Subcutaneous adipose tissue (tissue), 4 donors: ENCODE measurements around the gene NCR2. TPM values are rescaled to one million over a fixed set of nuclear protein-coding genes. Genes with fewer than 3 reads are reported as not detected.

ENCODE experiments used
- total RNA-seq, 4 donors: library from RNA; depleted of rRNA; stranded (reverse); fragments of >200 nt; gene quantifications; one replicate each; pipeline ENCODE4 v1.1.0, GENCODE V29; 2016
- TF ChIP-seq, protein P1 (sequence below): fragments of 450-650 bp; IDR thresholded peaks from one replicate; pipeline ENCODE4 v1.5.1; 2016; ENCODE audit warnings: low read depth, mild to moderate bottlenecking, control low read depth, antibody characterized with exemption, moderate library complexity

NCR2 gene
- total RNA-seq, 4 donors from 2014 or later = not detected

DNA sequence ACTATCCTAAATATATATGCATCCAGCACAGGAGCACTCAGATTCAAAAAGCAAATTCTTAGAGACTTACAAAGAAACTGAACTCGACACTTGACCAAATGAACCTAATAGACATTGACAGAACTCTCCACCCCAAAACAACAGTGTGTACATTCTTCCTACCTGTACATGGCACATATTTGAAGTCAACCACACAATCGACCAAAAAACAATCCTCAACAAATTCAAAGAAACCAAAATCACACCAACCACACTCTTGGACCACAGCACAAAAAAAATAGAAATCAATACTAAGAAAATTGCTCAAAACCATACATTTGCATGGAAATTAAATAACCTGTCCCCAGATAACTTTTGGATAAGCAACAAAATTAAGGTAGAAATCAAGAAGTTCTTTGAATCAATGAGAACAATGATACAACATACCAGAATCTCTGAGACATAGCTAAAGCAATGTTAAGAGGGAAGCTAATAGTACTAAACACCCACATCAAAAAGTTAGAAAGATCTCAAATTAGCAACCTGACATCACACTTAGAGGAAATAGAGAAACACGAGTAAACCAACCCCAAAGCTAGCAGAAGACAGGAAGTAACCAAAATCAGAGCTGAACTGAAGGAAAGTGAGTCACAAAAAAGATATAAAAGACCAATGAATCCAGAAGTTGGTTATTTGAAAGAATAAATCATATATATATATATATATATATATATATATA, 36.5 kb upstream of the NCR2 start:
- TF ChIP-seq, protein P1, sequence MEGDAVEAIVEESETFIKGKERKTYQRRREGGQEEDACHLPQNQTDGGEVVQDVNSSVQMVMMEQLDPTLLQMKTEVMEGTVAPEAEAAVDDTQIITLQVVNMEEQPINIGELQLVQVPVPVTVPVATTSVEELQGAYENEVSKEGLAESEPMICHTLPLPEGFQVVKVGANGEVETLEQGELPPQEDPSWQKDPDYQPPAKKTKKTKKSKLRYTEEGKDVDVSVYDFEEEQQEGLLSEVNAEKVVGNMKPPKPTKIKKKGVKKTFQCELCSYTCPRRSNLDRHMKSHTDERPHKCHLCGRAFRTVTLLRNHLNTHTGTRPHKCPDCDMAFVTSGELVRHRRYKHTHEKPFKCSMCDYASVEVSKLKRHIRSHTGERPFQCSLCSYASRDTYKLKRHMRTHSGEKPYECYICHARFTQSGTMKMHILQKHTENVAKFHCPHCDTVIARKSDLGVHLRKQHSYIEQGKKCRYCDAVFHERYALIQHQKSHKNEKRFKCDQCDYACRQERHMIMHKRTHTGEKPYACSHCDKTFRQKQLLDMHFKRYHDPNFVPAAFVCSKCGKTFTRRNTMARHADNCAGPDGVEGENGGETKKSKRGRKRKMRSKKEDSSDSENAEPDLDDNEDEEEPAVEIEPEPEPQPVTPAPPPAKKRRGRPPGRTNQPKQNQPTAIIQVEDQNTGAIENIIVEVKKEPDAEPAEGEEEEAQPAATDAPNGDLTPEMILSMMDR = no peak

DNA sequence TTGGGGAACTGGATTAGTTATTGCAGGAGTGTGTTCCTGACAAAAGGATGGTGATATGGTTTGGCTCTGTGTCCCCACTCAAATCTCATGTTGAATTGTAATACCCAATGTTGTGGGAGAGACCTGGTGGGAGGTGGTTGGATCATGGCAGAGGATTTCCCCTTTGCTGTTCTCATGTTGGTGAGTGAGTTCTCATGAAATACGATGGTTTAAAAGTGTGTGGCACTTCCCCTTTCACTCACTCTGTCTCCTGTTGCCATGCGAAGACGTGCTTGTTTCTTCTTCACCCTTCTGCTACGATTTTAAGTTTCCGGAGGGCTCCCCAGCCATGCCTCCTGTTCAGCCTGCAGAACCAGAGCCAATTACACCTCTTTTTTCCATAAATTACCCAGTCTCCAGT, 32.8 kb upstream of the NCR2 start:
- TF ChIP-seq, protein P1 = no peak

DNA sequence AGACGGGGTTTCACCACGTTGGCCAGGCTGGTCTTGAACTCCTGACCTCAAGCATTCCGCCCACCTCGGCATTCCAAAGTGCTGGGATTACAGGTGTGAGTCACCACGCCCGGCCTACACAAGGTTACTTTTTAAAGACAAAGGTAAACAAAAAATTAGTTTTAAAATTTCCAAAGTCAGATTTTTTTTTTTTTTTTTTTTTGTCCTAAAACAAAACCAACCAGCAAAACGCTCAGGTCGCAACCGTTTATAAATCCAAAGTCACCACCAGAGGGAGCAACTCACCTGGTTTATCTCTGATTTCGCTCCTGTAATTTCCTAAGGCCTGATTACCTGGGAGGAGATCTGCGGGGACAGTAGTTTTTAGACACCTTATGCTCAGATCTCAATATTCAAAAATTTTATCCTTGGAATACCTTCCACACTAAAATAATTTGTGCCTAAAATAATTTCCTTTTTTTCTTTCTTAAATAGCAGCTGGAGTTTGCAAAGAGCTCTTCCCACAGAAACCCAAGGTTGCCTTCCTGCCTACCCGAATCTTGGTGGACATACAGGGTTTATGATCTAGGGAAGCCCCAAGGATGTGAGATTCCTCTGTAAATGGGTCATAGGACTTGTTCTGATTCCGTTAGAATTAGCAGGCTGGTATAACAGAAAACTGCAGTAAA, 29.1 kb upstream of the NCR2 start:
- TF ChIP-seq, protein P1 = no peak

DNA sequence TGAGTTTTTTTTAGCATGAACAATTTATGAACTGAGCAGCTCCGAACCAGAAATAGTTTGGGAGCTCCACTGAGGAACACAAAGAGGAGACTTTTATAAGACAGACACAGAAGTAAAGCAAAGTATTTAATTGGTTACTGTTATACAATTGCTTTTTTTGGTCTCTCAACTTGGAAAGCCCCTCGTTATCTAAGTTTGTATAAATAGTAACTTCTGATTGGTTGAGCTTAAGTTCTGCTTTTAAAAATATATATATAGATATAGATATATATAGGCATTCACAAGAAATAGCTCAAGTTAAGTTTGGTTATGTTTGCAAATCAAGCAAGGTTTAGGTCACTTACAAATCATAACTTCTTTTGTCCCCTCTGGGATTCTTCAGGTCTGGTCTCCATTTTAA, 20.2 kb upstream of the NCR2 start:
- TF ChIP-seq, protein P1 = no peak

DNA sequence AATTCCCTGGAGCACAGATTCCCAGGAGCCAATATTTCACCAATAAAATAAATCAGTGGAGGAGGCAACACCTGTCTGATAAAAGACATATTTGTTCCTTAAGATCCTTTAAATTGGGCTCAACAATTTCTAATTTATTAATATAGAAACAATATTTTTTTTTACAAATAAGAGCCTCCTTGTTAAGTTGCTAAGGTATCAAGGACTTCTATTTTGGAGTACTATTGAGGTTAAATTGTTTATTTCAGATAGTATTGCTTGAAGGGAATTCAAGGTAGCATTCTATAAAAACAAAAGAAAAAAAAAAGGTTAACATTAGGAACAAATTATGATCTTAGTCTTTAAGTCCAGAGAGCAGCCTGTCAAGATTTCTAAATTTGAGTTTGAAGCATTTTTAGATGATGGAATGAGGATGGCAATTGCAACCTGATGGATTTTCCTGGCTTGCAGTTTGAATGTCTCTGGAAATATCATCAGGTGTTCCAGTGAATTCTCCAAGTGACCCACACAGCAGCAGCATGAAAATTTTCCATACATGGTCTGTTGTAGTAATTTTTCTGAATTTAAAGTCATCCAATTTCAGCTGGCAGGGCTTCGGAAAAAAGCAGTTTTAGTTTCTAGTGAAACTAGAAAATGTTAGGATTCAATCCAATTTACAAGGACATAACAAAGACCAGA, 19.3 kb upstream of the NCR2 start:
- TF ChIP-seq, protein P1 = no peak

DNA sequence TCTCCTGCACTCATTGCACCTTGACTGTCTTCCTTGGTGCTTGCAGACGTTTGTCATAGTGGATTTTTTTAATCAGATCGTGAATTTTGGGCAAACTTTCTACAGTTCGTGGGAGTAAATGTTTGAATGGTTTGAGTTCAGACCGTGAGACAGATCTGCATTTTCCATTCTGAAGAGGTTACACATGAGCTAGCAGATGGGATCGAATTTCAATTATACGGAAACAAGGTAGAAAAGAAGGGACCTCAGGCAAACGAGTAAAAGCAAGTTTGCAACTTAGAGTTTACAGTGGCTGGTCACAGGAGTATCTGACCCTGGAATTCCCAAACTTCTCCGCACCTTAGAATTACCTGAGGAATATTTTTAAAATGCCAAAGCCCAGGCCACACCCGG, 17.2 kb upstream of the NCR2 start:
- TF ChIP-seq, protein P1 = no peak
